ENCODE results near the gene PRICKLE1.

GRCh38 chr12:42448841-42449240, 140.7 kb downstream of the PRICKLE1 start:
- TF ChIP-seq CTCF (IDR thresholded peaks at IDR 0.05 in 2 of 3, conservative IDR thresholded peaks at IDR 0.05 in 1 of 3; ENCODE audit: control insufficient read depth in 2 of 3, extremely low read depth in 1 of 3, insufficient read depth in 1 of 3, low read depth in 3 of 3, low read length in 3 of 3) = no peak
- no peak for TF ChIP-seq RELA (IDR thresholded peaks at IDR 0.05; ENCODE audit: borderline replicate concordance, partially characterized antibody)
- no peak for TF ChIP-seq PML (IDR thresholded peaks at IDR 0.05; ENCODE audit: low read length)
- no peak for TF ChIP-seq POLR2AphosphoS5 (IDR thresholded peaks at IDR 0.05; ENCODE audit: low read length)
- no peak for TF ChIP-seq HCFC1 (IDR thresholded peaks at IDR 0.05; ENCODE audit: low read length)
- TF ChIP-seq SKIL (IDR thresholded peaks at IDR 0.05; ENCODE audit: low read depth, poor library complexity, severe bottlenecking) = no peak
- TF ChIP-seq EZH2 (IDR thresholded peaks at IDR 0.05; ENCODE audit: borderline replicate concordance, control insufficient read depth, low read depth, low read length) = no peak
- TF ChIP-seq SPI1 (IDR thresholded peaks at IDR 0.05; ENCODE audit: borderline replicate concordance, insufficient read depth, low read depth, low read length) = no peak
- TF ChIP-seq TAF1 (IDR thresholded peaks at IDR 0.05; ENCODE audit: borderline replicate concordance, low read depth, low read length) = no peak
- no peak for TF ChIP-seq BMI1 (IDR thresholded peaks at IDR 0.05; ENCODE audit: borderline replicate concordance)
- no peak for TF ChIP-seq REST (IDR thresholded peaks at IDR 0.05; ENCODE audit: low read depth, low read length)
- TF ChIP-seq E2F4 (IDR thresholded peaks at IDR 0.05; ENCODE audit: low read depth, low read length) = no peak
- TF ChIP-seq HDAC2 (IDR thresholded peaks at IDR 0.05) = no peak

Measured in GM12878 (cell line).